Activated T-helper 1 cell treated with anti-CD3 and anti-CD28 coated beads, Interleukin-12 subunit alpha, Interleukin-12 subunit beta, Interleukin-2, Interleukin-4 antibody, amounts not matched to agents 30 ng/mL and 10 ng/mL and 1 ng/mL, durations not matched to agents 14 hours and 24 hours and 36 hours (primary cell): Measurements from ENCODE around the gene ZNF148. TPM values are rescaled to one million over a fixed set of nuclear protein-coding genes. Genes with fewer than 3 reads are reported as not detected.

Source experiments
- DNase-seq: peaks from one replicate; pipeline ENCODE4 v3.0.0; 2021; ENCODE audit warnings: low spot score
- H3K27ac Mint-ChIP-seq: one replicate; pipeline ENCODE4 v1.8.0; 2021; ENCODE audit warnings: mild to moderate bottlenecking, mixed read lengths
- H3K27me3 Mint-ChIP-seq: one replicate; pipeline ENCODE4 v1.8.0; 2022; ENCODE audit warnings: mild to moderate bottlenecking, moderate library complexity, mixed read lengths; ENCODE audit not compliant: insufficient read depth
- H3K36me3 Mint-ChIP-seq: one replicate; pipeline ENCODE4 v1.8.0; 2021; ENCODE audit warnings: low read depth, mixed read lengths
- H3K4me1 Mint-ChIP-seq: one replicate; pipeline ENCODE4 v1.8.0; 2021; ENCODE audit warnings: low read depth, mixed read lengths
- H3K4me3 Mint-ChIP-seq: one replicate; pipeline ENCODE4 v1.8.0; 2021; ENCODE audit warnings: mild to moderate bottlenecking, moderate library complexity, mixed read lengths
- H3K9me3 Mint-ChIP-seq: one replicate; pipeline ENCODE4 v1.8.0; 2021; ENCODE audit warnings: mixed read lengths
- intact Hi-C: fragments of 100-400 bp; cut with micrococcal nuclease; formaldehyde crosslinking; loops from one replicate; pipeline ENCODE4 v1.15.1; 2024
- total RNA-seq: library from RNA; stranded (reverse); gene quantifications from 2 replicates; pipeline ENCODE4 v1.2.3, GENCODE V29; 2022

Gene ZNF148
- total RNA-seq, 1 donor from 2014 or later, result 34.7 TPM

GRCh38 chr3:125245521-125245920 lies 129.6 kb downstream of the ZNF148 start:
- no peaks in the 10 kb centered on the region for H3K9me3 Mint-ChIP-seq
- H3K4me1 Mint-ChIP-seq, result no peaks in the 10 kb centered on the region
- intact Hi-C loops, result no loop called here
- no peak overlapping the region for H3K4me3 Mint-ChIP-seq
- no peaks in the 10 kb centered on the region for H3K27me3 Mint-ChIP-seq
- DNase-seq, result no peak
- peaks cover 5% of the 10 kb centered on the region for H3K36me3 Mint-ChIP-seq
- no peak overlapping the region for H3K27ac Mint-ChIP-seq

- no peaks in the 10 kb centered on the region for H3K27me3 Mint-ChIP-seq
- DNase-seq, result no peak
- H3K27ac Mint-ChIP-seq, result no peak overlapping the region
- H3K4me3 Mint-ChIP-seq, result no peak overlapping the region
- H3K4me1 Mint-ChIP-seq, result no peaks in the 10 kb centered on the region
- H3K36me3 Mint-ChIP-seq, result peaks cover 8% of the 10 kb centered on the region
- H3K9me3 Mint-ChIP-seq, result peaks cover 5% of the 10 kb centered on the region
- intact Hi-C loops, result no loop called here
These were observed 134.6 kb downstream of the ZNF148 start for GRCh38 chr3:125240496-125240895.

- H3K27ac Mint-ChIP-seq, result no peak overlapping the region
- intact Hi-C loops, result loop anchor here (10.0 kb wide), 1 partner anchor 346 kb away; no protein-coding TSS in a partner anchor
- peaks cover 12% of the 10 kb centered on the region for H3K36me3 Mint-ChIP-seq
- H3K4me1 Mint-ChIP-seq, result no peaks in the 10 kb centered on the region
- no peak overlapping the region for H3K4me3 Mint-ChIP-seq
- H3K9me3 Mint-ChIP-seq, result peaks cover 12% of the 10 kb centered on the region
- no peaks in the 10 kb centered on the region for H3K27me3 Mint-ChIP-seq
- DNase-seq, result no peak
These were observed 135.9 kb downstream of the ZNF148 start for GRCh38 chr3:125239266-125239665.

- no peak overlapping the region for H3K4me3 Mint-ChIP-seq
- peaks cover 13% of the 10 kb centered on the region for H3K36me3 Mint-ChIP-seq
- peaks cover 12% of the 10 kb centered on the region for H3K9me3 Mint-ChIP-seq
- H3K27ac Mint-ChIP-seq, result no peak overlapping the region
- intact Hi-C loops, result loop anchor here (10.0 kb wide), 1 partner anchor 346 kb away; no protein-coding TSS in a partner anchor
- H3K4me1 Mint-ChIP-seq, result peaks cover under 1% of the 10 kb centered on the region
- DNase-seq, result no peak
- no peaks in the 10 kb centered on the region for H3K27me3 Mint-ChIP-seq
These were observed 136.4 kb downstream of the ZNF148 start for GRCh38 chr3:125238759-125239158.

- peaks cover 31% of the 10 kb centered on the region for H3K36me3 Mint-ChIP-seq
- no peak for DNase-seq
- H3K27me3 Mint-ChIP-seq, result no peaks in the 10 kb centered on the region
- no peak overlapping the region for H3K4me3 Mint-ChIP-seq
- intact Hi-C loops, result loop anchor here (10.0 kb wide), 1 partner anchor 348 kb away; no protein-coding TSS in a partner anchor
- H3K9me3 Mint-ChIP-seq, result peaks cover 12% of the 10 kb centered on the region
- peaks cover 23% of the 10 kb centered on the region for H3K4me1 Mint-ChIP-seq
- no peak overlapping the region for H3K27ac Mint-ChIP-seq
These were observed 138.7 kb downstream of the ZNF148 start for GRCh38 chr3:125236331-125236903.

- peaks cover 34% of the 10 kb centered on the region for H3K36me3 Mint-ChIP-seq
- peaks cover 23% of the 10 kb centered on the region for H3K4me1 Mint-ChIP-seq
- no peak for DNase-seq
- peaks cover 12% of the 10 kb centered on the region for H3K9me3 Mint-ChIP-seq
- no peak overlapping the region for H3K4me3 Mint-ChIP-seq
- no peak overlapping the region for H3K27ac Mint-ChIP-seq
- intact Hi-C loops, result loop anchor here (5.0 to 10.0 kb wide), 3 partner anchors 77 to 350 kb away; partner anchors contain the start of gene ZNF148
- no peaks in the 10 kb centered on the region for H3K27me3 Mint-ChIP-seq
These were observed 140.3 kb downstream of the ZNF148 start for GRCh38 chr3:125234831-125235230.

- peaks cover 23% of the 10 kb centered on the region for H3K4me1 Mint-ChIP-seq
- H3K4me3 Mint-ChIP-seq, result no peak overlapping the region
- DNase-seq, result no peak
- H3K27me3 Mint-ChIP-seq, result no peaks in the 10 kb centered on the region
- no peak overlapping the region for H3K27ac Mint-ChIP-seq
- intact Hi-C loops, result loop anchor here (1.0 to 10.0 kb wide), 5 partner anchors 18 to 352 kb away; partner anchors contain the start of gene ZNF148
- peaks cover 12% of the 10 kb centered on the region for H3K9me3 Mint-ChIP-seq
- peaks cover 39% of the 10 kb centered on the region for H3K36me3 Mint-ChIP-seq
These were observed 142.7 kb downstream of the ZNF148 start for GRCh38 chr3:125232401-125232800.

- Mint-ChIP-seq H3K4me3 (no peak overlapping the region), H3K27me3 (no peaks in the 10 kb centered on the region), H3K27ac (peak overlapping the region; percentile 58), H3K36me3 (peaks cover 37% of the 10 kb centered on the region), H3K9me3 (peaks cover 11% of the 10 kb centered on the region), H3K4me1 (peaks cover 23% of the 10 kb centered on the region)
- intact Hi-C loops, result loop anchor here (1.0 to 10.0 kb wide), 5 partner anchors 18 to 353 kb away; partner anchors contain the start of gene ZNF148
- DNase-seq, result no peak
These were observed 143.2 kb downstream of the ZNF148 start for GRCh38 chr3:125231895-125232294.

GRCh38 chr3:125229707-125230106 lies 145.4 kb downstream of the ZNF148 start:
- Mint-ChIP-seq H3K36me3 (peaks cover 27% of the 10 kb centered on the region), H3K27ac (no peak overlapping the region), H3K9me3 (no peaks in the 10 kb centered on the region), H3K4me1 (peaks cover 23% of the 10 kb centered on the region), H3K4me3 (no peak overlapping the region), H3K27me3 (no peaks in the 10 kb centered on the region)
- intact Hi-C loops, result loop anchor here (5.0 to 10.0 kb wide), 3 partner anchors 83 to 355 kb away; partner anchors contain the start of gene ZNF148
- DNase-seq, result no peak

- DNase-seq, result no peak
- H3K27ac Mint-ChIP-seq, result no peak overlapping the region
- H3K27me3 Mint-ChIP-seq, result no peaks in the 10 kb centered on the region
- intact Hi-C loops, result no loop called here
- no peak overlapping the region for H3K4me3 Mint-ChIP-seq
- no peaks in the 10 kb centered on the region for H3K9me3 Mint-ChIP-seq
- peaks cover 27% of the 10 kb centered on the region for H3K36me3 Mint-ChIP-seq
- peaks cover 23% of the 10 kb centered on the region for H3K4me1 Mint-ChIP-seq
These were observed 146.0 kb downstream of the ZNF148 start for GRCh38 chr3:125229168-125229567.

GRCh38 chr3:125221831-125222230 lies 153.3 kb downstream of the ZNF148 start:
- Mint-ChIP-seq H3K27me3 (peaks cover under 1% of the 10 kb centered on the region), H3K4me1 (peaks cover 15% of the 10 kb centered on the region), H3K27ac (no peak overlapping the region), H3K36me3 (no peaks in the 10 kb centered on the region), H3K9me3 (no peaks in the 10 kb centered on the region), H3K4me3 (no peak overlapping the region)
- DNase-seq, result no peak
- intact Hi-C loops, result no loop called here

GRCh38 chr3:125220727-125221429 lies 154.2 kb downstream of the ZNF148 start:
- no peaks in the 10 kb centered on the region for H3K9me3 Mint-ChIP-seq
- no peaks in the 10 kb centered on the region for H3K36me3 Mint-ChIP-seq
- intact Hi-C loops, result no loop called here
- DNase-seq, result no peak
- peaks cover 15% of the 10 kb centered on the region for H3K4me1 Mint-ChIP-seq
- H3K4me3 Mint-ChIP-seq, result no peak overlapping the region
- H3K27me3 Mint-ChIP-seq, result peaks cover 5% of the 10 kb centered on the region
- no peak overlapping the region for H3K27ac Mint-ChIP-seq

GRCh38 chr3:125220183-125220582 lies 154.9 kb downstream of the ZNF148 start:
- Mint-ChIP-seq H3K4me3 (no peak overlapping the region), H3K27me3 (peaks cover 5% of the 10 kb centered on the region), H3K9me3 (no peaks in the 10 kb centered on the region), H3K4me1 (peaks cover 19% of the 10 kb centered on the region), H3K36me3 (no peaks in the 10 kb centered on the region), H3K27ac (no peak overlapping the region)
- DNase-seq, result no peak
- intact Hi-C loops, result no loop called here
